ENCODE measurements around the gene DMXL2. TPM values are rescaled to one million over a fixed set of nuclear protein-coding genes. Genes with fewer than 3 reads are reported as not detected.
A peak's percentile ranks its signal among the peaks of the same experiment; 100 is the strongest.

DMXL2 gene
- total RNA-seq, 1 donor from 2014 or later: 55.2 TPM

DNA sequence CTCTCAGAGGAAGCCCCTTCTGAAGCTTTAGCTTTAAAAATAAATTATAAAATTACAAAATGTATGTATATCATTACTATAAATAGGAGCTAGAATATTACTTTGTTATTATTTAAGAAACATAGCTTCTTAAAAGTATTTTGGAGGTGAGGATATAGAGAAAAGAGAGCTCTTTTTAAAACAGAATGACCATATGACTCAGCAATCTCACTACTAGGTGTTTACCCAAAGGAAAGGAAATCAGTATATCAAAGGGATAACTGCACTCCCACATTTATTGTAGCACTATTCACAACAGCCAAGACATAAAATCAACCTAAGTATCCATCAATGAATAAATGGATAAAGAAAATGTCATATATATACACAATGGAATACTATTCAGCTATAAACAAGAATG lies 119.6 kb downstream of the DMXL2 start:
- Histone ChIP-seq H3K4me3 (no peak overlapping the region), H3K36me3 (peaks cover 7% of the 10 kb centered on the region), H3K9me3 (no peaks in the 10 kb centered on the region), H3K4me1 (no peaks in the 10 kb centered on the region), H3K27me3 (no peaks in the 10 kb centered on the region), H3K27ac (no peak overlapping the region)
- TF ChIP-seq, protein P1, sequence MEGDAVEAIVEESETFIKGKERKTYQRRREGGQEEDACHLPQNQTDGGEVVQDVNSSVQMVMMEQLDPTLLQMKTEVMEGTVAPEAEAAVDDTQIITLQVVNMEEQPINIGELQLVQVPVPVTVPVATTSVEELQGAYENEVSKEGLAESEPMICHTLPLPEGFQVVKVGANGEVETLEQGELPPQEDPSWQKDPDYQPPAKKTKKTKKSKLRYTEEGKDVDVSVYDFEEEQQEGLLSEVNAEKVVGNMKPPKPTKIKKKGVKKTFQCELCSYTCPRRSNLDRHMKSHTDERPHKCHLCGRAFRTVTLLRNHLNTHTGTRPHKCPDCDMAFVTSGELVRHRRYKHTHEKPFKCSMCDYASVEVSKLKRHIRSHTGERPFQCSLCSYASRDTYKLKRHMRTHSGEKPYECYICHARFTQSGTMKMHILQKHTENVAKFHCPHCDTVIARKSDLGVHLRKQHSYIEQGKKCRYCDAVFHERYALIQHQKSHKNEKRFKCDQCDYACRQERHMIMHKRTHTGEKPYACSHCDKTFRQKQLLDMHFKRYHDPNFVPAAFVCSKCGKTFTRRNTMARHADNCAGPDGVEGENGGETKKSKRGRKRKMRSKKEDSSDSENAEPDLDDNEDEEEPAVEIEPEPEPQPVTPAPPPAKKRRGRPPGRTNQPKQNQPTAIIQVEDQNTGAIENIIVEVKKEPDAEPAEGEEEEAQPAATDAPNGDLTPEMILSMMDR (IDR thresholded peaks at IDR 0.05): no peak
- ATAC-seq (no peak), DNase-seq (no peak)
- intact Hi-C loops (cut with DNase I): no loop called here

DNA sequence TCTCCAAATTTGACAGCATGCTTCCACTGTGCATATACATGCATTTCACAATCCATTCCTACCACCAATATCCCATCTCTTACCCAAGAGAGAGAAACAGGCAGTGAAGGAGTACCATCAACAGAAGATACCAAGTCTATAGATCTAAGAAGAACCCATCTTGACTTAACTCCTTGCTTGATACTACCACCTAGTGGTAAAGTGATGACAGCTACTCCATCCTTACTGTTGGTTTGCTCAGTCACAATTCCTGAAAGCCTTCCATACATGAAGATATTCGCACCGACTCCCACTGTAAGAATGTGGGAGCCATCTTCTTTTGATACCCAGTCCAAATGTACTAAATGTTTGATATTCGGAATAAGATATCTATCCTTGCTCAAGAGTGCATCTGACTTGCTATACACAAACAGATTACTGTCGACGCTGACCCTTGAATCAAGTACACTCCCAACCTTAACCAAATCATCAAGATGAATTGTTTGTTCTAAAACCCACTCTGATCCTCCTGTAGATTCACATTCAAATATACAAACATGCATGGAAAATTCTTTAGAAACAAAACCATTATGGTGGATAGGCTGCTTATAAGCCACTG lies 123.1 kb downstream of the DMXL2 start:
- Histone ChIP-seq H3K9me3 (no peaks in the 10 kb centered on the region), H3K4me3 (no peak overlapping the region), H3K27me3 (no peaks in the 10 kb centered on the region), H3K36me3 (peaks cover 10% of the 10 kb centered on the region), H3K4me1 (no peaks in the 10 kb centered on the region), H3K27ac (no peak overlapping the region)
- no peak for DNase-seq
- intact Hi-C loops (cut with DNase I): no loop called here
- TF ChIP-seq, protein P1 (IDR thresholded peaks at IDR 0.05): peak; percentile 43
- peak; percentile 67 for ATAC-seq

- no peak overlapping the region for H3K27ac ChIP-seq
- intact Hi-C loops (cut with DNase I): no loop called here
- TF ChIP-seq, protein P1 (IDR thresholded peaks at IDR 0.05): no peak
- no peak overlapping the region for H3K4me3 ChIP-seq
- no peaks in the 10 kb centered on the region for H3K9me3 ChIP-seq
- H3K36me3 ChIP-seq: peaks cover 9% of the 10 kb centered on the region
- H3K27me3 ChIP-seq: no peaks in the 10 kb centered on the region
- ATAC-seq (no peak), DNase-seq (no peak)
- H3K4me1 ChIP-seq: no peaks in the 10 kb centered on the region
Observed at GRCh38 chr15:51497806-51498205, 124.8 kb downstream of the DMXL2 start.

- intact Hi-C loops (cut with DNase I): no loop called here
- Histone ChIP-seq H3K9me3 (no peaks in the 10 kb centered on the region), H3K27me3 (no peaks in the 10 kb centered on the region), H3K4me3 (no peak overlapping the region), H3K36me3 (peaks cover 4% of the 10 kb centered on the region), H3K27ac (no peak overlapping the region), H3K4me1 (no peaks in the 10 kb centered on the region)
- TF ChIP-seq, protein P1 (IDR thresholded peaks at IDR 0.05): no peak
- DNase-seq (no peak), ATAC-seq (no peak)
Observed at GRCh38 chr15:51496246-51496645, 126.3 kb downstream of the DMXL2 start.

GRCh38 chr15:51494411-51495314 lies 127.9 kb downstream of the DMXL2 start:
- H3K36me3 ChIP-seq: peaks cover 4% of the 10 kb centered on the region
- no peaks in the 10 kb centered on the region for H3K4me1 ChIP-seq
- H3K27me3 ChIP-seq: no peaks in the 10 kb centered on the region
- H3K9me3 ChIP-seq: no peaks in the 10 kb centered on the region
- TF ChIP-seq, protein P1 (IDR thresholded peaks at IDR 0.05): no peak
- DNase-seq: no peak
- no peak for ATAC-seq
- intact Hi-C loops (cut with DNase I): no loop called here
- H3K27ac ChIP-seq: no peak overlapping the region
- H3K4me3 ChIP-seq: no peak overlapping the region

Data from upper lobe of right lung (tissue), 1 donor.